Stimulated activated CD4-positive, alpha-beta T cell treated with anti-CD3 and anti-CD28 coated beads, Interleukin-15, amount 100 ng/mL, for 48 hours (primary cell): Measurements from ENCODE around the gene TMEM190.

Experiments used
- DNase-seq, 2 donors: peaks; one replicate each; pipeline ENCODE4 v3.0.0-alpha.2; 2020; ENCODE audit warnings: low read depth in 2 of 2

Gene TMEM190

DNA sequence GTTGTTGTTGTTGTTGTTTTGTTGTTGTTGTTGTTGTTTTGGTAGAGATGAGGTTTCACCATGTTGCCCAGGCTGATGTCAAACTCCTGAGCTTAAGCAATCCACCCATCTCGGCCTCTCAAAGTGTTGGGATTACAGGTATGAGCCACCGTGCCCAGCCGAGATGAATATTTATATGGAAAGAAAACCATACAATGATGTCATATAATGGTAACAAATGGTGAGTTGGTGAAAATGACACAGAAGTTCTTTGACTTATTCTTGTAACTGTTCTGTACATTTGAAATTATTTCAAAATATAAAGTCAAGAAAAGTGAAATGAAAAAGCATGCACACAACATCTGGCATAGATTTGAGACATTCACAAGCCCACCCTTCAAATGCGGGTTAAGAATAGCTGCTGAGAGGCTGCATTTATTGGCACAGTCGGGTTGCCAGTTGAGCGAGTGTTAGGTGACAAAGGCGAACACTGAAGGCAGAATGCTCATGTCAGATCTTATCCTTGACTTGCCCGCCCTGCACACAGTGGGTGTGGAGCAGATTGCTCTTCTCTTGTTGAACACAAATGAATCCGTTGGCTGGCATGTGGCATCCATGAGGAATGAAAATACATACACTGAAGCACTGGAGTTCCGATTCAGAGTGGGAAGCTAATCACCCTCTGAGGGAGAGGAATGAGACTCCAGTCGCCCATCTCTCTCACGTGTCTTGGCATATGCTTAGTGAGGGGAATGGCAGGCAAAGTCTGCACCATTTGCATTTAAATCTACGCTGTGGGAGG lies 46.8 kb downstream of the TMEM190 start:
- DNase-seq: no peak

DNA sequence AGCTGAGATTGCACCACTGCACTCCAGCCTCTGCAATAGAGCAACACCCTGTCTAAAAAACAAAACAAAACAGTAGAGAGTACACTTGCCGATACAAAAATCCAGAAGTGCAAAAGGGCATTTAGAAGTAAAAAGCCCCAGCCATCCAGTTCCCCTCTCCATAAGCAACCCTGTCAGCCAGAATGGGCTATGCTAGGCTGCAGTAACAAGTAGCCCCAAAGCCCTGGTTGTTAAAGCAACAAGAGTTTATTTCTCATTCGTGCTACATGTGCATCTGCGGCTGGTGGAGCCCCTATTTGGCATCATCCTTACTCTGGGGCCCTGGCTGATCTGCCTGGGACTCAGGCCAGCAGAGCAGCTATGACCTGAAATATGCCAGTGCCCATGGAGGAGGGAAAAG lies 47.9 kb downstream of the TMEM190 start:
- no peak for DNase-seq

DNA sequence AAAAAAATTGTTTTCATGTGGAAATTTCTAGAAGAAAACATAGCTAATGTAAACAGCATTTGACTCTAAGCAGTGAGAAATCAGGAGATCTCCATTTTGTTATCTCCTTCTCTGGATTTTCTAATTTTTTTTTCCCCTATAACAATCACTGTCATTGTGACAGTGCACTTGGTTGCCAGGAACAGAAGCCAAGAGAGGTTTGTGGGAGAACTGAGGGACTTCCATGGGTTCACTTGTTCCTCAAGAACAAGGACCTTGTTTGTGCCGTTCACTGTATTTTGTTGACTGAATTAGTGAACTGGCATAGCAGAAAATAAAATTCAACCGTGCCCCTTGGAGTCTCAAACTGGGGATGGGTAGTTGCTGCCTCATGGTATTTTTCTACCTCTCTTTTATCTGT lies 49.4 kb downstream of the TMEM190 start:
- DNase-seq: no peak
